GM12801 (cell line): ENCODE measurements around the gene ZNF57.

Experiments
- TF ChIP-seq, protein P1 (sequence below): IDR thresholded peaks from one replicate; pipeline ENCODE4 v1.5.1; 2011; ENCODE audit warnings: control low read depth; ENCODE audit not compliant: insufficient read length; ENCODE audit errors: extremely low read depth

The ZNF57 gene

DNA sequence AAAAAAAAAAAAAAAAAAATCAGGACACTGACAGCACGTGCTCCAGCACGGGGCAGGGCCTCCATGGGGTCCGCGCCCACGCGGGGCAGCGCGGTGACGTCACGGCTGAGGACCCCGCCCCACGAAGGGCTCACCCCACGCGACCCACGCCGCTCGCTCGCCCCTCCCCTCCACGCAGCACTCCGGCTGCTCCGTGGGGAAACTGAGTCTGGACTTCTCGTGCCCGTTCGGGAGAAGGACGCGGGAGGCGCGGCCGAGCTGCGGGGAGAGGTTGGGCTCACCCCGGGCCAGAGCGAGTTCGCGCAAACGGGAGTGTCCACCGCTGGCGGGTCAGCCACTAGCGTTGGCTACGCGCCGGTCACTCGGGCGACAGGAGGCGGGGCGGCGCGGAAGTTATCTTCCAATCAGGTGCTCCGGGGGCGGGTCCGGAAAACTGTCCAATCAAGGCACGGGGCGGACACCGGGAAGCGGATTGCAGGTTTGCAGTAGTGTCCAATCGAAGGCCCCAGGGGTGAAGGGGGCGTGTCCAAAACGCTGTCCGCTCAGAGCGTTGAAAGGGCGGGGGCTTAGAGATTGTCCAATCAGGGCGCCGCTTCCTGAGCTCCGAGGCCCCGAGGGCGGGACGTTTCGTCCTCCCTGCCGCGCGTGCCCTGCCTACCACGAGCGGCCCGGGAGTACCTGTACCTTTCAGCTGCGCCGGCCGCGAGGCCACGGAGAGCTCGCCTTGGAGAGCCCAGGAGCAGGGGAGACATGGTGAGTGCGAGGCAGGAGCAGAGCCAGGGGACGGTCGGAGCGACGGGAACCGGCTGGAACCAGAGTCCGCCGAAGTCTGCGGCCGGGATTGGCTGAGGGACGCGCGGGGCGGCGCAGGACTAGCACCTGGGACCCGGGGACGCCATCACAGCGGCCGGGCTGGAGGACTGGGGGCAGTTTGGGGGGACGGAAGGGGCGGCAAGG, at the start of gene ZNF57:
Gene ZNF57, plus strand, starts transcription at position 633 of the 957 bp plus-strand sequence. Its CDS starts 118 bp downstream, at position 751.
- TF ChIP-seq, protein P1, sequence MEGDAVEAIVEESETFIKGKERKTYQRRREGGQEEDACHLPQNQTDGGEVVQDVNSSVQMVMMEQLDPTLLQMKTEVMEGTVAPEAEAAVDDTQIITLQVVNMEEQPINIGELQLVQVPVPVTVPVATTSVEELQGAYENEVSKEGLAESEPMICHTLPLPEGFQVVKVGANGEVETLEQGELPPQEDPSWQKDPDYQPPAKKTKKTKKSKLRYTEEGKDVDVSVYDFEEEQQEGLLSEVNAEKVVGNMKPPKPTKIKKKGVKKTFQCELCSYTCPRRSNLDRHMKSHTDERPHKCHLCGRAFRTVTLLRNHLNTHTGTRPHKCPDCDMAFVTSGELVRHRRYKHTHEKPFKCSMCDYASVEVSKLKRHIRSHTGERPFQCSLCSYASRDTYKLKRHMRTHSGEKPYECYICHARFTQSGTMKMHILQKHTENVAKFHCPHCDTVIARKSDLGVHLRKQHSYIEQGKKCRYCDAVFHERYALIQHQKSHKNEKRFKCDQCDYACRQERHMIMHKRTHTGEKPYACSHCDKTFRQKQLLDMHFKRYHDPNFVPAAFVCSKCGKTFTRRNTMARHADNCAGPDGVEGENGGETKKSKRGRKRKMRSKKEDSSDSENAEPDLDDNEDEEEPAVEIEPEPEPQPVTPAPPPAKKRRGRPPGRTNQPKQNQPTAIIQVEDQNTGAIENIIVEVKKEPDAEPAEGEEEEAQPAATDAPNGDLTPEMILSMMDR: no peak

DNA sequence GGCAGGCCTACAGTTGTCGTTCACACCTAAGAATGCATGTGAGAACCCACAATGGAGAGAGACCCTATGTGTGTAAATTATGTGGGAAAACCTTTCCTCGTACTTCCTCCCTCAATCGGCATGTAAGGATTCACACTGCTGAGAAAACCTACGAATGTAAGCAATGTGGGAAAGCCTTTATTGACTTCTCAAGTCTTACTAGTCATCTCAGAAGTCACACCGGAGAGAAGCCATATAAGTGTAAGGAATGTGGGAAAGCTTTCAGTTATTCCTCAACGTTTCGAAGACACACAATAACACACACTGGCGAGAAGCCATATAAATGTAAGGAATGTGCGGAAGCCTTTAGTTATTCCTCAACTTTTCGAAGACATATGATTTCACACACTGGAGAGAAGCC, 48.1 kb upstream of the ZNF57 start:
- TF ChIP-seq, protein P1: no peak

- TF ChIP-seq, protein P1: no peak
These were observed 47.6 kb upstream of the ZNF57 start for GRCh38 chr19:2853015-2853606.

DNA sequence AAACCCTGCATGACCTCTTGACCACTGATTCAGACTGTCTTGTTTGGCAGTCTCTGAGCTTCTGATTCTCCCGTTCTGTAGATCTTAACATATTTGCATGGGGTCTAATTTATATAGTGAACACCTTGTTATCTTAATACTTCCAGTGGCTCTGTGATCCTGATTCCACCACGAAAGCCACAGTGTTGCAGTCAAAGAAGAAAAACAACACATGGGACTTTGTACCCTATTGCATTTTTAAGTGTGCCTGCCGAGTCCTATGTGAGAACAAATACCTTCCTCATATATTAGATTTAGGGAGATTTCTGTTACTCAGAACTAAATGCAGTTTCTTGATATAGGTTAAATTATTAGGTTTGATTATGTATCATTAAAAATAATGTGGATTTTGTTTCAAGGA, 45.9 kb upstream of the ZNF57 start:
- TF ChIP-seq, protein P1: no peak

DNA sequence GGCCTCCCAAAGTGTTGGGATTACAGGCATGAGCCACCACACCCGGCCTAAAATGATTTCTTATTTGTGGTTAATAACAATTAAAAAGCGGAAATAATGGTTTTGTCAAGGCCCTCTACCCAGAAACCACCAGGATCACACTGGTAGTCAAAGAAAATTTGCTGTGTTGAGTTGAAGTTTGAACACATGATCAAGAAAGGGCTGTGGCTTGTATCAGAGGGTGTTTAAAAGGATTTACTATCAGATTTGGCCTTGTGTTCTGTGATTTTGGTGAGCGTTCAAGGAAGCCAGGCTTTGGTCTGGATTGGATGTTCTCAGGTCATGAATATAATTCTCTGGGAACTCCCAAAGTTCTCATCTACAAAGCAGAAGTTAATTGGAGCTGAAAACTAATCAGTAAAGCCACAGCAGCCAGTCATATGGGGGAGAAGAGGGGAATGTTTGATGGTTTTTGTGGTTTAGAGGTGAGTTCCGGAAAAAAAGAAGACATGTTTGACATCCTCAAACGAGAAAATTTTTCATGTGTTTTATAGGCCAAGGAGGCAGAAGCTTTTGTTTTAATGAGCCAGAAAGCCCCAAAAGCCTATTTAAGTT, 44.2 kb upstream of the ZNF57 start:
- TF ChIP-seq, protein P1: no peak

DNA sequence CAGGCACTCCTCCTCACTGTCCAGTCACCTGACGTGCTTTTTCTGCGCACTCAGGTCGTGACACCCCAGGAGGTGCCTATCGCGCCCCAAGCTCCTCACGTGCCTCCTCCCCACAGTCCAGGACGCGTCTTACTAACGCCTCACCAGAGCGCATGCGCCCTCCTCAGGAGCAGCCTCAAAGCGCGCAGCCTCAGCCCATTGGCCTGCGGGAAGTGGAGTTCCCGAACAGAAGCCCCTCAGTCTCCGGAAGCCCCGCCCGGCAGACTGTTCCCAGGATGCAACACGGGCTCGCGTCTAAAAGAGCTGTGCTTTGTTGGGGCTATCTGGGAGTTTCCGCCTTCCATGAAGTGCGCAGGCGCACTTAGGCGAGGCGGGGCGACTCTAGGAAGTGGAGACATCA, 41.9 kb upstream of the ZNF57 start:
- TF ChIP-seq, protein P1: no peak

DNA sequence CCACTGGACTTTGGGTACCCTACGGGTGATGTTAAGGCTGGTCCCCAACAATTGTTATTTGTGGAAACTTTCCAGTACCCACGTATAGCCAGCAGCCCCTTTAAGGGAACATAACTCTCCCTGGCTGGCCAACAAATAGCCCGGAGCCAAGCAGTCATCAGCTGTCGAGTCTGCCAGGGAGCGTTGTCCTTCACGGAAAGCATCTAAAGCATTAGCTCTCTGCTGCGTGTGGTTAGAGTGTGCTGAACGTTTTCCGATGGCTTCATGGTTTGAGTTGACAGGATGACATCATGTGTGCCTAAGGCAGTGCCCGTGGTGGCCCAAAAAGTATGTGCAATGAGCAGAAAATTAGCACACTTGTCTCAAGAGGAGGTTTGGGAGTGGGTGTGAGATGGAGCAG, 36.9 kb upstream of the ZNF57 start:
- TF ChIP-seq, protein P1: no peak
